Kidney epithelial cell (primary cell): ENCODE measurements around the gene DLEC1. TPM values are rescaled to one million over a fixed set of nuclear protein-coding genes. Genes with fewer than 3 reads are reported as not detected.

Experiments
- DNase-seq: peaks from one replicate; pipeline ENCODE4 v3.0.0-alpha.2; 2010; ENCODE audit warnings: low read depth
- H3K27me3 ChIP-seq: 2 replicates; pipeline ENCODE4 v1.6.0; 2011; ENCODE audit warnings: low read length; ENCODE audit not compliant: control insufficient read depth, insufficient read depth
- H3K36me3 ChIP-seq: 2 replicates; pipeline ENCODE4 v1.5.1; 2011; ENCODE audit warnings: low read length; ENCODE audit not compliant: control insufficient read depth, insufficient read depth
- H3K4me3 ChIP-seq: 2 replicates; pipeline ENCODE4 v1.5.1; 2011; ENCODE audit warnings: low read depth, mild to moderate bottlenecking, control low read depth, low read length
- CTCF ChIP-seq: IDR thresholded peaks from 2 replicates; pipeline ENCODE4 v1.5.1; 2011; ENCODE audit warnings: mild to moderate bottlenecking, moderate library complexity, low read length, control low read depth, inconsistent platforms; ENCODE audit not compliant: insufficient read depth, poor library complexity, severe bottlenecking
- total RNA-seq: library from RNA; depleted of rRNA; stranded (reverse); fragments of >200 nt; gene quantifications from 2 replicates; pipeline ENCODE4 v1.2.3, GENCODE V29; 2015

The DLEC1 gene
- total RNA-seq, 1 donor from 2014 or later: 0.17 TPM

DNA sequence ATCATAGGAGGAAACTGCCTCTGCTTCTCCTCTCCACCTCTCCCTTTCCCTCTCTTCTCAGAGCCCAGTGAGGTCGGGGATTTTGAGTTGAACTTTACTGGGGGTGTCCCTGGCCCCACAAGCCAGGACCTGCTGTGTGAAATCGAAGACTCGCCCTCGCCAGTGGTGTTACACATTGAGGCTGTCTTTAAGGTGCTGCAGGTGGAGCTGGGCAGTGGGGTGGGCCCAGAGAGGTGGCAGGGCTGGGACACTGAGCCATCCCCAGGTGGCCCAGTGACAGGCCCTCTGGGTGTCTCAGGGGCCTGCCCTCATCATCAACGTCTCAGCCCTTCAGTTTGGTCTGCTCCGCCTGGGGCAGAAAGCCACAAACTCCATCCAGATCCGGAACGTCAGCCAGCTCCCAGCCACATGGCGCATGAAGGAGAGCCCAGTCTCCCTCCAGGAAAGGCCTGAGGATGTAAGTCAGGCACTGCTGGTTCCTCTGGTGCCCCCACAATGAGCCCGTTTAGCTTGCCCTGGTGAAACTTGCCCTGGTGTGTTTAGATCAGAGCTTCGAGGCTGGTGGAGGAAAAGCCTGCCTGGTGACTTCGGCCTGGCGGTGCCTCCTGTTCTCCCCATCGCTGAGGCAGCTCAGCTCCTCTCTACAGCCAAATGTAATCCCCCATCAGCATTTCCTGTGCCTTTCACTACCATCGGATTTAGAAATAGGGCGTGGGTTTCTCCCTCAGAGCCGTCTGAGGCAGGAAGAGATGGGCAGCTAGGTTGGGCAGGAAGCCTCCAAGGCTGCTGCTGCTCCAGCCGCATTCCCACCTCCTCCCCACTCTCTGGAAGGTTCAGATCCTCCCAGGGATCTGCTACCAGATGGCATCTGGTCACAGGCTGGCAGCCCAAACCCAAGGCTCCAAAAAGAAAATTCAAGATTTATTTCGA lies 58.7 kb downstream of the DLEC1 start:
- H3K4me3 ChIP-seq: no peak overlapping the region
- peaks cover 8% of the 10 kb centered on the region for H3K27me3 ChIP-seq

DNA sequence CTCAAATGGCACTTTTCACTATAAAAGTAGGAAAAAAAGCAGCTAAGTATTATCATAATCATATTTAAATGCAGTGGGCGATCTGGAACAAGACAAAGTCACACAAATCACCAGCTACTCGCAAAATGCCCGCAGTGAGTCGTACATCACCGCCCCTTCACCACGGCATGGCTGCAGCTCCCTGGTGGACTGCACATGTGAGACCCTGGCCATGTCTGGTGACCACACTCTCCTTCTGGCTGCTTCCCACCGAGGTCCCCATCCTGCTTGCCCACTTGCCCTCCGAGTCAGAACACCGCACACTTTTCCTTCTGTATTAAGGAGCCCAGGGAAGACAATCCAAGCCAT lies 59.3 kb downstream of the DLEC1 start:
- no peak for DNase-seq
- H3K4me3 ChIP-seq: no peak overlapping the region
- no peak for TF ChIP-seq CTCF

More for the DNA sequence above, 58.7 kb downstream of the DLEC1 start:
- H3K36me3 ChIP-seq: no peaks in the 10 kb centered on the region
- no peak for DNase-seq
- TF ChIP-seq CTCF: no peak

GRCh38 chr3:38099518-38099917 lies 60.5 kb downstream of the DLEC1 start:
- DNase-seq: no peak
- no peak for TF ChIP-seq CTCF
- Histone ChIP-seq H3K4me3 (no peak overlapping the region), H3K27me3 (peaks cover 4% of the 10 kb centered on the region), H3K36me3 (no peaks in the 10 kb centered on the region)

More for the DNA sequence above, 59.3 kb downstream of the DLEC1 start:
- Histone ChIP-seq H3K27me3 (peaks cover 6% of the 10 kb centered on the region), H3K36me3 (no peaks in the 10 kb centered on the region)

- no peak overlapping the region for H3K4me3 ChIP-seq
- peaks cover 4% of the 10 kb centered on the region for H3K27me3 ChIP-seq
Observed at GRCh38 chr3:38100498-38100897, 61.5 kb downstream of the DLEC1 start.

GRCh38 chr3:38101811-38102443 lies 62.9 kb downstream of the DLEC1 start:
- peaks cover 4% of the 10 kb centered on the region for H3K27me3 ChIP-seq
- DNase-seq: no peak
- no peak for TF ChIP-seq CTCF
- H3K4me3 ChIP-seq: no peak overlapping the region
- no peaks in the 10 kb centered on the region for H3K36me3 ChIP-seq

More at GRCh38 chr3:38100498-38100897, 61.5 kb downstream of the DLEC1 start:
- no peaks in the 10 kb centered on the region for H3K36me3 ChIP-seq
- no peak for TF ChIP-seq CTCF
- DNase-seq: no peak

GRCh38 chr3:38102444-38102814 lies 63.4 kb downstream of the DLEC1 start:
- Histone ChIP-seq H3K36me3 (no peaks in the 10 kb centered on the region), H3K27me3 (peaks cover 4% of the 10 kb centered on the region), H3K4me3 (no peak overlapping the region)
- no peak for DNase-seq
- TF ChIP-seq CTCF: no peak
